ENCODE data around the gene SLC9A8. TPM values are rescaled to one million over a fixed set of nuclear protein-coding genes. Genes with fewer than 3 reads are reported as not detected.

SLC9A8 gene
- total RNA-seq, 3 donors from 2014 or later, result 15.9 to 26.9 (median 16.3) TPM

DNA sequence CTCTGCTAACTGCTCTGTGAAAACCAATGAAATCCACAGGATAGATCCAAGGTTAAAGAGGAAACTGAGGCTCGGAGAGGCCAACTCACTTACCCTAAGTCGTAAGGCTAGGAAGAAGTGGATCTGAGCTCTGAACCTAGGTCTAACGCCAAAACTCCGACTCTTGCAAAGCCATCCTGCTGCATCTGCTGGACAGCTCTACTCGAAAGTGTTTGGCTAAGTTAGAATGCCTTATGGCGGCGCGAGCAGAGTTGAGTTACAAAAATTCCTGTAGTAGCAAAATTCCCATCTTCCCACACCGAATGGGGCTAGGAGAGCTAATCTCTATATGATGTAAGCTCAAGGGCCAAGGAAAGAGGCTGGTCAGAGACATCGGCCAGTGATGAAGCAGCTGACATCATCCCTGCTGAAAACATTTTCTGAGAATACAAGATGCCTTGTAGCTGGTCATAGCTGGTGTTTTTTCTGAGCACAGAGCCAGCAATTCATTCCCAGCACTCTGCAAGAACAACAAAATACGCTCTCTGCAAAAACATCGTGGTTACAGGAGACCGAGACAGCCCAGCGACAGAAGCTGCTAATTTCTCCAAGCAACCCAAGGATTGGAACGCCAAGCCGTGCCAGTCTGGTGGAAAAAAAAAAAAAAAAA, 100.9 kb downstream of the SLC9A8 start:
- DNase-seq, result no peak
- intact Hi-C loops (cut with DNase I, micrococcal nuclease), result no loop called here
- H3K4me1 ChIP-seq (ENCODE audit: low read depth), result peaks cover 52% of the 10 kb centered on the region

DNA sequence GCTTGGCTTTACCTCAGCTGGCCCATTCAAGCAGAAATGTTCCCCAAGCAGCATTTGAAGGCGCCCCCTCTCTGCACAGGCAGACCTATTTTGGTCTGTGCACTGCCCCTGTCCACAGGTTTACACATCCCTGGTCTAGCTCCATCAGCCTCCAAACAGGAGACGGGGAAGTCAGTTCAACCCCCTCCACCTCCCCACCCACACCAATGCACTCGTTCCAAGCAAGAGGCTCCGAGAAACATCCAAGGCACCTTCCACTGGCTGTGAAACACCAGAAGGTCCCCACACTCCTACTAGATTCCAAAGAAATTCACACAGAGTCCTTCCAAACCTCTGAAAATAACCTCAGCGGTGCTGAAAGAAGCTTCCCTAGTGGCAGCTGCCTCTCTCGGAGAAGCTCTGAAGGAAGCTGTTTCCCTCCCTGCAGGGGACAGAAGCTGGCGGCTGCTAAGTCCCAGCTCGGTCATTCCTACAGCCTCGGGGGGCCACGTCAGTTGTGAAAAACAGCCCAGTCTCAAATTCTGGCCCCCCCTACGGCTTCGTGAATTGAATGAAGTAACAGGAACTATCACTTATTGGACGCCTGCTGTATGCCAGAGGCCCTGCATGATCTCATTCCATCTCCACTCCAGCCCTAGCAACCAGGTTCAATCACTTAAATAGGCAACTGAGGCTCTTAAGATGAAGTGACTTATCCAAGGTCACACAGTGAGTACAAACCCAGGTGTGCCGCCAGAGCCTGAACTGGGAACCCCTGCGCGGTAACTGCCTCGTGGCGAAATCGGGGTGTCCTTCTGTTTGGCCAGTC, 101.9 kb downstream of the SLC9A8 start:
- Histone ChIP-seq H3K9me3 (no peaks in the 10 kb centered on the region), H3K4me3 (peak overlapping the region; percentile 100), H3K36me3 (ENCODE audit: low read depth) (no peaks in the 10 kb centered on the region), H3K4me1 (ENCODE audit: low read depth) (peaks cover 46% of the 10 kb centered on the region)
- TF ChIP-seq, protein P1, sequence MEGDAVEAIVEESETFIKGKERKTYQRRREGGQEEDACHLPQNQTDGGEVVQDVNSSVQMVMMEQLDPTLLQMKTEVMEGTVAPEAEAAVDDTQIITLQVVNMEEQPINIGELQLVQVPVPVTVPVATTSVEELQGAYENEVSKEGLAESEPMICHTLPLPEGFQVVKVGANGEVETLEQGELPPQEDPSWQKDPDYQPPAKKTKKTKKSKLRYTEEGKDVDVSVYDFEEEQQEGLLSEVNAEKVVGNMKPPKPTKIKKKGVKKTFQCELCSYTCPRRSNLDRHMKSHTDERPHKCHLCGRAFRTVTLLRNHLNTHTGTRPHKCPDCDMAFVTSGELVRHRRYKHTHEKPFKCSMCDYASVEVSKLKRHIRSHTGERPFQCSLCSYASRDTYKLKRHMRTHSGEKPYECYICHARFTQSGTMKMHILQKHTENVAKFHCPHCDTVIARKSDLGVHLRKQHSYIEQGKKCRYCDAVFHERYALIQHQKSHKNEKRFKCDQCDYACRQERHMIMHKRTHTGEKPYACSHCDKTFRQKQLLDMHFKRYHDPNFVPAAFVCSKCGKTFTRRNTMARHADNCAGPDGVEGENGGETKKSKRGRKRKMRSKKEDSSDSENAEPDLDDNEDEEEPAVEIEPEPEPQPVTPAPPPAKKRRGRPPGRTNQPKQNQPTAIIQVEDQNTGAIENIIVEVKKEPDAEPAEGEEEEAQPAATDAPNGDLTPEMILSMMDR (IDR thresholded peaks at IDR 0.05), result no peak
- DNase-seq (peak in 1 of 3 donors; percentile 40), ATAC-seq (peak; percentile 31)
- intact Hi-C loops (cut with DNase I, micrococcal nuclease), result no loop called here

More for the DNA sequence above, 100.9 kb downstream of the SLC9A8 start:
- Histone ChIP-seq H3K9me3 (no peaks in the 10 kb centered on the region), H3K4me3 (no peak overlapping the region), H3K36me3 (ENCODE audit: low read depth) (no peaks in the 10 kb centered on the region)
- TF ChIP-seq, protein P1 (IDR thresholded peaks at IDR 0.05), result no peak
- no peak for ATAC-seq

DNA sequence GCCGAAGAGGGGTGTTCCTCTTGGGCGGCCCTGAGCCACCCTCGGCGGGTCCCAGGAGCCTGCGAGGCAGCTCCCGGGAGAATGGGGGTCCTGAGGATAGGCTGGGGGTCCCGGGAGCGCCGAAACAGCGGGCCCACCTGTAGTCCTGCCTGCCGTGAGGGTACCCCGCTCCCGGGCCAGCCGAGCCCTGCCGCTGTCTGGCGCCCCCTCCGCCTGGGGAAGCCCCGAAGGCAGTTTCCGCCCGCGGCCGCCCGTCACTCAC, 102.4 kb downstream of the SLC9A8 start:
- DNase-seq (no peak), ATAC-seq (no peak)
- Histone ChIP-seq H3K4me1 (ENCODE audit: low read depth) (peaks cover 42% of the 10 kb centered on the region), H3K36me3 (ENCODE audit: low read depth) (no peaks in the 10 kb centered on the region), H3K9me3 (no peaks in the 10 kb centered on the region), H3K4me3 (peak overlapping the region; percentile 100)
- TF ChIP-seq, protein P1 (IDR thresholded peaks at IDR 0.05), result no peak
- intact Hi-C loops (cut with DNase I, micrococcal nuclease), result no loop called here

DNA sequence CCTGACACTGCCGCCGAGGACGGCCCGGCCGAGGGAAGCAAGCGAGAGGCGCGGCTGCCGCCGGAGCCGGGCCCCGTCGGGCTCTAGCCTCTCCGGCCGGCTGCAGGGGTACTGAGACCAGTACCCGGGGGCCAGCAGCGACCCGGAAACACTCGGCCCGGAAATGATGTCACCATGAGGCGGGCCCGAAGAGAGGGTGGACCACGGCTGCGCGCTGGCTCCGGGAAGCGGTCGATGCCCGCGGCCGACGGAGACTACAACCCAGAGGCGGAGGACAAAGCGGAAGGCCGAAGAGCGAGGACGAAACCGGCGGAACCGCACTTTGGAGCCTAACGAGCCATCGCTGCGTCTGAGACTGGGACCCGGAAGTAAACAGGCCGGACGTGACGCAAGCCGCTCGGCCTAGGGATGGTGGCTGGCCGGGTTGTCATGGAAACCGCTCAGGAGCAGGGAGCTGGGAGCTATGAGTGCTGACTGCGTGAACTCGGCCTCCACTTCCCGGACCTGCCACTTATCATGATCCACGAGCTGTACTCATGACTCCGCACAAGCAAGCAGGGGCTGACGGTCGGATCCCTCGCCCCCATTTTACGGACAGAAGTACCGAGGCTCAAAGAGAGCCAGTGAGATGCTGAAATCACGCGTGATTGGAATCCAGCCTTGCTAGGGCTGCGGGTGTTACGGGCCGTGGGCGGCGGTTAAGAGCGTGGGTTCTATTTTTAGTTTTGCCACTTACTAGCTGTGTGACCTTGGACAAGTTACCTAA, 102.9 kb downstream of the SLC9A8 start, which contains the start of gene SPATA2:
Gene SPATA2, minus strand, starts transcription at position 150 of the 766 bp plus-strand sequence. CDS start 7,039 bp downstream, outside the sequence.
- intact Hi-C loops (cut with DNase I, micrococcal nuclease), result no loop called here
- no peaks in the 10 kb centered on the region for H3K9me3 ChIP-seq

More for the DNA sequence above, 102.9 kb downstream of the SLC9A8 start, which contains the start of gene SPATA2:
- Histone ChIP-seq H3K4me1 (ENCODE audit: low read depth) (peaks cover 37% of the 10 kb centered on the region), H3K4me3 (peak within 1 kb of the TSS; percentile 100), H3K36me3 (ENCODE audit: low read depth) (no peaks in the 10 kb centered on the region)
- DNase-seq (peak; percentile 94 to 98 (median 97)), ATAC-seq (peak; percentile 82)
- TF ChIP-seq, protein P1 (IDR thresholded peaks at IDR 0.05), result no peak
